ENCODE measurements around the gene FBLN5. TPM values are rescaled to one million over a fixed set of nuclear protein-coding genes. Genes with fewer than 3 reads are reported as not detected.
A peak's percentile ranks its signal among the peaks of the same experiment; 100 is the strongest.
"Not testable (repeated sequence)": the region's sequence is repeated elsewhere in the genome, so short reads cannot be mapped to it uniquely, and the experiment has no call there.

Gene FBLN5
- total RNA-seq, 1 donor from 2014 or later: 240 TPM

DNA sequence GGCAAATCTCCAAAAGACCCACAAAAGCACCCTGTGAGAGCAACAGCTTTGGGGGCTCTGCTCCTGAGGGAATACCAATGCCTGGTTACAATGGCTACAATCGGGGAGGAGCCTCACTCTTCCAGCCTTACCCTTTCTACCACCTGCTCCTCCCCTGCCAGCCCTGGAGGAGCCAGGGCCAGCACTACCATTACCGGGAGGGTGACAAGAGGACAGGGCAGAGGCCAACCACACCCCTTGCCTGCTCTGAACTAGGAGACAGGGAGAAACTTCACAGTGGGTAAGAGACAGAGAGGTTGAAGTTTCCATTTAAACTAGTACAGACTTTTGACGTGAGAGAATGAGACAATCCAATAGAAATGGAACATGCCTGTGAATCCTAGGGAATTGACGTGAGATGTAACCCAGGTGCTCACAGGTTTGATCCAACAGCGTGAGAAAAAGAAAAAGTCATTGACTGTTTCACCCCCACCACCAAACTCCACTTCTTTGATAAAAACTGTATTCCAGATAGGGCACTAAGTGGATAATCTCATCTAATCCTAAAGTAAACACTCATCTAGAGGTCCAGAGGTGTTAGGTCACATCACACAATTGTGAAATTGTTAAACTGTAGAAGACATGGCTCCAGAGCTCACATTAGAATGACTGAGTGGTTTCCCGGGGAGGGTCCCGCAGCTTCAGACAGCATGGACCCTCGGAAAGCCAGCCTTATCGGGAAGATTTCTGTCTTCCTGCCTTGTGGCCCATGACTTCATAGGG lies 71.8 kb downstream of the FBLN5 start:
- TF ChIP-seq POLR2AphosphoS5 (IDR thresholded peaks at IDR 0.05; ENCODE audit: insufficient read depth in 1 of 2, low read depth in 1 of 2): no peak
- TF ChIP-seq POLR2A (IDR thresholded peaks at IDR 0.05): no peak
- TF ChIP-seq, protein P1, sequence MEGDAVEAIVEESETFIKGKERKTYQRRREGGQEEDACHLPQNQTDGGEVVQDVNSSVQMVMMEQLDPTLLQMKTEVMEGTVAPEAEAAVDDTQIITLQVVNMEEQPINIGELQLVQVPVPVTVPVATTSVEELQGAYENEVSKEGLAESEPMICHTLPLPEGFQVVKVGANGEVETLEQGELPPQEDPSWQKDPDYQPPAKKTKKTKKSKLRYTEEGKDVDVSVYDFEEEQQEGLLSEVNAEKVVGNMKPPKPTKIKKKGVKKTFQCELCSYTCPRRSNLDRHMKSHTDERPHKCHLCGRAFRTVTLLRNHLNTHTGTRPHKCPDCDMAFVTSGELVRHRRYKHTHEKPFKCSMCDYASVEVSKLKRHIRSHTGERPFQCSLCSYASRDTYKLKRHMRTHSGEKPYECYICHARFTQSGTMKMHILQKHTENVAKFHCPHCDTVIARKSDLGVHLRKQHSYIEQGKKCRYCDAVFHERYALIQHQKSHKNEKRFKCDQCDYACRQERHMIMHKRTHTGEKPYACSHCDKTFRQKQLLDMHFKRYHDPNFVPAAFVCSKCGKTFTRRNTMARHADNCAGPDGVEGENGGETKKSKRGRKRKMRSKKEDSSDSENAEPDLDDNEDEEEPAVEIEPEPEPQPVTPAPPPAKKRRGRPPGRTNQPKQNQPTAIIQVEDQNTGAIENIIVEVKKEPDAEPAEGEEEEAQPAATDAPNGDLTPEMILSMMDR (IDR thresholded peaks at IDR 0.05): no peak
- intact Hi-C loops (cut with DNase I): no loop called here
- H3K27me3 ChIP-seq: no peaks in the 10 kb centered on the region
- H3K36me3 ChIP-seq: peaks cover 0 to 14% of the 10 kb centered on the region in 2 donors
- no peak overlapping the region for H3K4me3 ChIP-seq
- peaks cover 15% of the 10 kb centered on the region for H3K4me1 ChIP-seq
- DNase-seq (ENCODE audit: extremely low spot score in 2 of 2): no peak
- H3K27ac ChIP-seq: no peak overlapping the region
- no peaks in the 10 kb centered on the region for H3K9me3 ChIP-seq

DNA sequence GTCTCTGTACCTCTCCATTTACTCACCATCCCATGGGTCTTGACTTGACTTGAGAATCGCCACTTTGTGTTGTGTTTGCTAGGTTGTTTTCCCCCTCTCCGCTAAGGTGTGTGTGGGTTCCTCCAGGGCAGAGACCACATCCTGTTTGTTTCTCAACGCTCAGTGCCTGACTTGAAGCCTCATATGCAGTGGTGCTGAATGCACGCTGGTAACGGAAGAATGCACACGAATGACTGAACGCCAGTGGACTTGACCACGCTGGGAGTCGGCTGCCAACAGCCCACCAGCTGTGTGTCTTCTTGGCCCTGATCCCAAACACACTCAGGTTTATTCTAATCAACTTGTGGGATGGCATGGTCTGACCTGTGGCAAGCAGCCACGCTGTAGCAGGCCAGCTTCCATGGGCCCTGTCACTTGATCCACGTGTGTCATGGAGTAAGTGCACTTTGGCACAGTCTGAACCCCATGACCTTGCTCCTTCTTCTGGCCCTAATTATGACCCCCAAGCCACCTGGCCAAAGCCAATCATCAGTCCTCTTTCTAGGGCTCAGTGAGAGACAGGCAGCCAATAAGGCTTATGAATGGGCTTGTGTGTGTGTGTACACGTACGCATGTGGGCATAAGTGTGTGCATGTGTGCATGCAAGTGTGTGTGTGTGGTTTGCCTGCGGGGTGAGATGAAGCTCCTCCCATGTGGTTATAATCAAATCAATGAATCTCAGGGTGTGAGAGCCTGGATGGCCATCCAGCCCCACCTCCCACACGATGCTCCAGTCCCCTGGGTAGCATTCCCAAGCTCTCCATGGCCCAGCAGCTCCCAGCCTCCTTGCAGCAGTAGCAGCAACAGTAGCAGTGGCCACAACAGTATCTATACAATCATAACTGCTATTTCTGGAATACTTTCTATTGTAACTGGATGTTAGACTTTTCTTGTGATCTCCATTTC lies 73.8 kb downstream of the FBLN5 start:
- H3K36me3 ChIP-seq: peaks cover 0 to 10% of the 10 kb centered on the region in 2 donors
- H3K27me3 ChIP-seq: no peaks in the 10 kb centered on the region
- no peak for DNase-seq (ENCODE audit: extremely low spot score in 2 of 2)
- H3K27ac ChIP-seq: no peak overlapping the region
- TF ChIP-seq, protein P1 (IDR thresholded peaks at IDR 0.05): no peak
- no peak for TF ChIP-seq POLR2A (IDR thresholded peaks at IDR 0.05)
- no peak for TF ChIP-seq POLR2AphosphoS5 (IDR thresholded peaks at IDR 0.05; ENCODE audit: insufficient read depth in 1 of 2, low read depth in 1 of 2)
- H3K9me3 ChIP-seq: no peaks in the 10 kb centered on the region
- intact Hi-C loops (cut with DNase I): no loop called here
- peaks cover 15% of the 10 kb centered on the region for H3K4me1 ChIP-seq
- no peak overlapping the region for H3K4me3 ChIP-seq

DNA sequence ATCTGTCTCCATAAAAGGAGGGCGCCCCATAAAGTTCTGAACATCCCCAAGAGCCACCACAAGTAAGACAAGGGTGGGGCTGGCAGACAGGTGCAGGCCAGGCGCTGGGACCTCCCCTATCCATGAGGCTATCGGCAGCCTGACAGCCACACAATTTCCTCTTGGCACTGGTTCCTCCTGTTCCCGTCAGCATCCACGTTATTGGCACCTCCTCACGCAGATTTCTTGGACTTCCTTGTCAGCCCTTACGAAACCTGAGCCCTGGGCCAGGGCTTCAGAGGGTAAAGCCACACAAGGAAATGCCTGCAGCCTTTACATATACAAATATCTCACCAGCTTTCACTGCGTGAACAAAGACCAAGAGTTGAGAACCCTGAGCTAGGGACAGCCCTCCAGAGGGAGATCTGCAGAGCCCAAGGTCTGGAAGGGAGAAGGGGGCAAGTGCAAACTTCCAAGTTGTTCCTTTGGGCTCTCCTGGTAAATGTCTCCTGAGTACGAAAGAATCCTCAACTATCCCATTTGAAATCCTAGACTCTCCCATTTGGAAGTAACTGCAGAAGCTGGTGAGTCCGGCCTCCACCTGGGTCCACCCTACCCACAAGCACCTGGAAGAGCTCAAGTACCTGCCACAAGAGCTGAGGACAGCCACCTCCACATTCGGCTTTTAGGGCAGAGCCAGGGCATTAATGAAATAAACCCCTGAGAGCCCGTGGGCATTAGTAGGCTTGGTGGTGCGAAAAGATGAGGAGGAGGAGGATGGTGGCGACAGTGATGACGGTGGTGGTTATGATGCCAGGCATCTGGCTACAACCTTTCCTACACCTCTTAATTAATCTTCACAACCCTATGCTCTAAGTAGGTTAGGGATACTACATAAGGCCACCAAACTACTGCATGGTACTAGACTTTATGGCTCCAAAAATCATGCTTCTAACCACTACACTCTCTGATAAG lies 74.7 kb downstream of the FBLN5 start:
- intact Hi-C loops (cut with DNase I): no loop called here
- Histone ChIP-seq H3K9me3 (no peaks in the 10 kb centered on the region), H3K36me3 (peaks cover 0 to 10% of the 10 kb centered on the region in 2 donors), H3K4me1 (peaks cover 15% of the 10 kb centered on the region), H3K27me3 (no peaks in the 10 kb centered on the region), H3K27ac (no peak overlapping the region), H3K4me3 (no peak overlapping the region)
- no peak for TF ChIP-seq POLR2A (IDR thresholded peaks at IDR 0.05)
- peak; percentile 66 to 83 for TF ChIP-seq POLR2AphosphoS5 (IDR thresholded peaks at IDR 0.05; ENCODE audit: insufficient read depth in 1 of 2, low read depth in 1 of 2)
- TF ChIP-seq, protein P1 (IDR thresholded peaks at IDR 0.05): no peak
- peak in 1 of 2 donors; percentile 93 for DNase-seq (ENCODE audit: extremely low spot score in 2 of 2)

DNA sequence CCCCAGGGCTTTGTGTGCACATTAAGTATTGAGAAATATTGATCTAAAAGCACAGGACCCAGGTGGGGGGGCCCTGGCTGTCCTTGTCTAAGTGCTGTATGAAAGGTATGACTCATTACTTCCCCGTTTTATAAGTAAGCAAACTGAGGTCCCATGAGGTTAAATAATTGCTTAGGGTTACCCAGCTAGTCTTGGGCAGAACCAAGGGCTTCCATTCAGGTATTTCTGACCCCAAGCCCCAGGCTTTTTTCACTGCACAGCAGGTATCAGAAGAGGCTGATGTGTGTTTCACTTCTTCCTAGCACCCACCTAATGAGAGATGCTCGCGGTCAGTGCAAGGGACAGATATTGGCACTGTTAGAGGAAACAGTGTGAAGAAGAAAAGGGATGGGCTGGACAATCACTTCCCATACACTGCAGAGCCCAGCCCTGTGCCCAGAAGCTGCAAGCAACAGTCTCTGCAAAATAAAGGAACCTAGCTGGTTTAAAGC lies 75.4 kb downstream of the FBLN5 start:
- no peak for DNase-seq (ENCODE audit: extremely low spot score in 2 of 2)
- no peak overlapping the region for H3K4me3 ChIP-seq
- no peaks in the 10 kb centered on the region for H3K27me3 ChIP-seq
- peaks cover 0 to 3% of the 10 kb centered on the region in 2 donors for H3K36me3 ChIP-seq
- intact Hi-C loops (cut with DNase I): no loop called here
- H3K4me1 ChIP-seq: peaks cover 15% of the 10 kb centered on the region
- no peaks in the 10 kb centered on the region for H3K9me3 ChIP-seq
- no peak overlapping the region for H3K27ac ChIP-seq
- TF ChIP-seq, protein P1 (IDR thresholded peaks at IDR 0.05): no peak
- TF ChIP-seq POLR2AphosphoS5 (IDR thresholded peaks at IDR 0.05; ENCODE audit: insufficient read depth in 1 of 2, low read depth in 1 of 2) (no peak), POLR2A (IDR thresholded peaks at IDR 0.05) (no peak)

DNA sequence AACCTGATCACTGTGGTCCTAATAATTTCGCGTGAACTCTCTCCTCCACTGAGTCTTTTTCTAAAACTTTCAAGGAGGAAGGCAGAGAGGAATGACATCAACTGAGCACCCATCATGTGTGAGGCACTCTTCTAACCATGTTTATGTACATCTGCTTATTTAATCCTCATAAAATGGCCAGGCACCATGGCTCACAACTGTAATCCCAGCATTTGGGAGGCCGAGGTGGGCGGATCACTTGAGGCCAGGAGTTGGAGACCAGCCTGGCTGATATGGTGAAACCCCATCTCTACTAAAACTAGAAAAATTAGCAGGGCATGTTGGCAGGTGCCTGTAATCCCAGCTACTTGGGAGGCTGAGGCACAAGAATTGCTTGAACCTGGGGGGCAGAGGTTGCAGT lies 76.1 kb downstream of the FBLN5 start:
- intact Hi-C loops (cut with DNase I); H3K36me3 ChIP-seq: not testable (repeated sequence)

More for the DNA sequence above, 76.1 kb downstream of the FBLN5 start:
- not testable (repeated sequence) for H3K27ac ChIP-seq; H3K27me3 ChIP-seq; H3K9me3 ChIP-seq; DNase-seq (ENCODE audit: extremely low spot score in 2 of 2); H3K4me3 ChIP-seq
- H3K4me1 ChIP-seq: peaks cover 15% of the 10 kb centered on the region

All from vagina (tissue), 2 donors.